ENCODE measurements around the gene MSLN.

Gene MSLN

DNA sequence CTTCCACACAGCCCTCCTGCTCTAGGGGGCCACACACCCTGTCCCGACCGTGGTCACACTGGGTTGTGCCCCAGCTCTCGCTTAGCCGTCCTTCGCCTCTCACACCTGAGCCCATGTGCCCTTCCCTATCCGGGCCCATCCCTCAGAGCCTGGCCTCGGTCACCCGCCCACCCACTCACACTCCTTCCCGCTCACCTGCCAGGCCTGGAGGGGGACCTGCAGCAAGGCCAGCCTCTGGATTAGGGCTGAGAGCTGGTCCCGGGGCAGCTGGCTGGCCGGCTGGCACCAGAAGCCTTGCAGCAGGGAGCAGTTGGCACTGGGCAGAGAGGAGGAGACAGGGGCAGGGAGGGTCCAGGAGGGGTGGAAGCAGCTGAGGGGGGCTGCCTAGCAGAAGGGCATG is 17.9 kb downstream of the MSLN start:
- no peak for FAIRE-seq

DNA sequence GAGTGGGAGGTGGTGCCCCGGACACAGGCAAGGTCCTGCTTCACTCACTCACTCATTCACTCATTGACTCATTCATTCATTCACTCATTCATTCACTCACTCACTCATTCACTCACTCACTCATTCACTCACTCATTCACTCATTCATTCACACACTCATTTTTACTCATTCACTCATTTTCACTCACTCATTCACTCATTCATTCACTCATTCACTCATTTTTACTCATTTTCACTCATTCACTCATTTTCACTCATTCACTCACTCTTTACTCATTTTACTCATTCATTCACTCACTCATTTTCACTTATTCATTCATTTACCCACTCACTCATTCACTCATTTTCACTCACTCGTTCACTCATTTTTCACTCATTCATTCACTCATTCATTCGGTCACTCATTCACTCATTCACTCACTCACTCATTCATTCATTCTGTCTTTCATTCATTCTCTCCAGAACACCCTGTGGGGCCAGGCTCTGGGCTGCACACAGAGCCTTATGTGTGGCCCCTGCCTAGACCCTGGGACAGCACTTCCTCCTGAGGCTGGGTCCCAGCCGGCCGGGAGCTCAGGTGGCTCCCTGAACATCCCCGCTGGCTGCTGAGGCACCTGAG is 18.5 kb downstream of the MSLN start:
- no peak for FAIRE-seq

DNA sequence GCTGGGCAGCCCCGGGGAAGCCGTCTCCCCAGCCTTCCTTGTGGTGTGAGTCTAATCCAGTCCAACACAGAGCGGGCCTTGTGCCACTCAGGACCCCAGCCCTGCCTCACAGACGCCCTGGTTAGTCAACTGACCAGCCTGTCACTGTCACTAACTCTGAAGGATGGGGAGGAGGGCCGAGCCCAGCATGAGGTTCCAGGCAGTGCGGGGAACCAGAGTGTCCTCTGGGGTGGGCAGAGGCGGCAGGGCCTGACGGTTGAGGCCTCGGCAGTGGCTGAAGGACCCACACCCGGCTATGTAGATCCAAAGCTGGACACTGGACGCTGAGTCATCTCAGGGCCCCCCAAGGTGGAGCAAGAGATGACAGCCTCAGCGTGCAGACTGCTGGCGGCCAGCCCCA is 19.0 kb downstream of the MSLN start:
- FAIRE-seq = no peak

DNA sequence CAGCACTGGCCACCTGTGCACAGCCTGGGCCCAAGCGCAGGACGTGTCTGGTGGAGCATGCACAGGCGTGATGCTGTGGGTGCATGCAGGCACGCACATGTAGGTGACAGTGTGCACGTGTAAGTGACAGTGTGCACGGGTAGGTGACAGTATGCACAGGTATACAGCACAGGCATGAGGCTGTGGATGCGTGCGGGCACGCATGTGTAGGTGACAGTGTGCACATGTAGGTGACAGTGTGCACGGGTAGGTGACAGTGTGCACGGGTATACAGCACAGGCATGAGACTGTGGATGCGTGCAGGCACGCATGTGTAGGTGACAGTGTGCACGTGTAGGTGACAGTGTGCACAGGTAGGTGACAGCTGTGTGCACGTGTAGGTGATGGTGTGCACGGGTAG is 19.8 kb downstream of the MSLN start:
- no peak for FAIRE-seq

DNA sequence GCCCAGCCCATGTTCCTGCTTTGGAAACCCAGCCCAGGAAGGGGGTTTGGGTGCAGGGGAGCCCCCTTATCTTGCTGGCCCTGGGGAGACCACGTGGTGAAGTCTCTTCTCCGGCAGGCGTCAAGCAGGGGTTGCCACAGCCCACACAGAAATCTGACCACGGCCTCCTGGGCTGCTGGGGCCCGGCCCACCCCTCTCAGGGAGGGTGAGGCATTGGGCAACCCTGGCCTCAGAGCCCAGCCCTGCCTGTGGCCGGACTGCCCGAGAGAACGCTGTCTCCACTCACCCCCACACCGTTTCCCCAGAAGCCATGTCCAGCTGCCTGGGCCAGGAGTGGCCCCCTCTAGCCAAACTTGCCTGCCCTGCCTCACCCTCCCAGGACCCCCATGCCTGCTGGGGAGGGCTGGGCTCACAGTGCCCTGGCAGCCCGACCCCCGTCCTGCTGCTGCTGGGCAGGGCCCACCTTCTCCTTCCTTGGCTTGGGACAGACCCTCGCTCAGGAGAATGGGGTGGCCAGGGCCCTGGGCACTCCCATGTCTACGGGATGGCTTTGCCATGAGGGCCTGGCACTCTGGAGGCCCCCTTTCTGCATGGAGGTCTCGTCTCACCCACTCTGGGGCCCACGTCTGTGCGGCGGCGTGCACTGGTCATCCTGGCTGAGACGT is 20.9 kb downstream of the MSLN start:
- no peak for FAIRE-seq

DNA sequence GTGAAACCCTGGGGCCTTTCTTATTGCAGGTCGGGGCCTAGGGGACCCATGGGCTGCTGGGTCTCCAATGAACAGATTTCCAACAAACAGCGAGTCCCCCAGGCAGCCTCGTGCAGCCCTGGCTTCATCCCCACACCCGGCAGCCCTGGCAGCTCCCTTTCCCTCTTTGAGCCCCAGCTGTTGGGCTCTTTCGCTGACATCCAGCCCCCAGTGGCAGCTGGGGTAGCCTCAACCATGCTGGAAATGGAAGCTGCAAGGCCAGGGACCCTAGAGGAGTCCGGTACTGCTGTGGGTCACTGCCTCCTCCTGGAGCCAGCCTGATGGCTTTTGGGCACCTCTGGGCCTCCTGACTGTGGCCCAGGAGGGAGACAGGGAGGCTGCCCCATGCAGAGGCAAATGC is 21.7 kb downstream of the MSLN start:
- FAIRE-seq = no peak

DNA sequence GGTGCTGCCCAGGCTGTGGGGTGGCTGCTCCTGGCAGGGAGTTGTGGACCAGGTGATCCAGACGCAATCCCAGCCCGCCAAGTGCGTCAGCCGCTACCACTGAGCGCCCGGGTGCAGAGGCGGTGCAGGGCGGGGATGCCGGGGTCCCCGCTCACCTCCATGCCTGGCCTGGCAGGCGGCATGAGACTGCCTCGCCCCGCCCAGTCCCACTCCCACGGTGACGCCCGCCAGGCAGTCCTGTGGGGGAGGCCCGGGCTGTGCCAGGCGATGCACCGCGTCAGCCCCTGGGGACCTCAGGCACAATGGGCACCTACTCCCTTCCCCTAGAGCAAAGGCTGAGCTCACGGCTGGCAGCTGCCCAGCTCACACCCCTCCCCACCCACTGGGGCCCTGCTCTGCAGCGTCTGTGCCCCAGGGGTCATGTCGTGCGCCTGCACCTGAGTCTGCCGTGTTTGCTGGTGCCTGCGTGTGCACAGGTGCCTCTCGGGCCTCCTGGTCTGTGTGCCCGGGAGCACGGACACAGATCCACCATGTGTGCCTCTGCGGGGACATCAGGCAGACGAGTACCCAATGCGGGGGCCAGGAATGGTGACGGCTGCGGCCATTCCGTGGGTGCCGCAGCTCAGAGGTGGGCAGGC is 22.4 kb downstream of the MSLN start:
- no peak for FAIRE-seq

DNA sequence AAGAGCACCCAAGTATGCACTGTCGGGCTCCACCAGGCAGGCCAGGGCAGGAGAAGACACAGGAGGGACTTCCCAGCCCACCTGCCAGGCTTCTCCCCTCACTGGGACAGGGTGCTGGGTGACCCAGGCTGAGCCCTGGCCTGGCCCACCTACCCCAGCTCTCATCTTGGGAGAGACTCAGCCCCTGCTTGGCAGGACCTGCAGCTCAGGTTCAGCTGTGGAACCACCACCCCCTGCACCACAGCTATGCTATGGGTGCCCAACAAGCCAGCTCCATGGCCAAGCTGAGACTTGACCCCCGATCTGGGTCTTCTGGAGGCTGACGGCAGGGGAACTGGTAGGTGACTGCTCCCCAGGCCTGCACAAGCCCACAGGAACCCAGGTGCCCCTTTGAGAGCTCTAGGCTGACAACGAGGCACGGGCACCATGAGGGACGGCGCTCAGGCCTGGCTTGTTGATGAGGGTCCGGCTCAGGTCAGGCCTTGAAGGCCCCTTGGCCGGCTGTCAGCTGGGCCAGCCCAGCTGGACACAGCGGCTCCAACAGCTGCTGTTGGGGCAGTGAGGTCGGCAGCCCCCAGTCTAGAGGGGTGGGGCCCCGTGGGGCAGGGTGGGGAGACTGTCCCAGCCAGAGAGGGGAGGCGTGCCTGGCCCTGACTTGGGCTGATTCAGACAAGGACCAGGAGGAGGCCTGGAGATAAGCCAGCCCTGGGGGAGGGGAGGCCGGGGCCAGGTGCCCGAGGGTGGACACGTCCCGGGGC is 23.0 kb downstream of the MSLN start:
- FAIRE-seq = no peak

DNA sequence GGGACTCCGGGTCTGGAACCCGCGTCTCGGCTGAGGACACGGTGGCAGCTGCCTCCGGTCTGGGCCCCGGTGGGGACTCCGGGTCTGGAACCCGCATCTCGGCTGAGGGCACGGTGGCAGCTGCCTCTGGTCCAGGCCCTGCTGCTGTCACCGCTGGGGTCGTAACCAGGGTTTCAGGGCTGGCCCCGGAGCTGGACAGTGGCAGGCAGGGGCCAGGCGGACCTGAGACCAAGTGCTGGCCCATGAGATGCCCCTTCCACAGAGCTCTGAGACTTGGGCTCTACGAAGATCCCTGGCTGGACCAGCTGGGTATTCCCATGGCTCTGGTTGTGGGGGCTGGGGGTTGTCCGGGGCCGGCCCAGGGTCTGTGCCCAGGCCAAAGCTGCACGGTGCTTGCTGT is 23.9 kb downstream of the MSLN start:
- FAIRE-seq = no peak

DNA sequence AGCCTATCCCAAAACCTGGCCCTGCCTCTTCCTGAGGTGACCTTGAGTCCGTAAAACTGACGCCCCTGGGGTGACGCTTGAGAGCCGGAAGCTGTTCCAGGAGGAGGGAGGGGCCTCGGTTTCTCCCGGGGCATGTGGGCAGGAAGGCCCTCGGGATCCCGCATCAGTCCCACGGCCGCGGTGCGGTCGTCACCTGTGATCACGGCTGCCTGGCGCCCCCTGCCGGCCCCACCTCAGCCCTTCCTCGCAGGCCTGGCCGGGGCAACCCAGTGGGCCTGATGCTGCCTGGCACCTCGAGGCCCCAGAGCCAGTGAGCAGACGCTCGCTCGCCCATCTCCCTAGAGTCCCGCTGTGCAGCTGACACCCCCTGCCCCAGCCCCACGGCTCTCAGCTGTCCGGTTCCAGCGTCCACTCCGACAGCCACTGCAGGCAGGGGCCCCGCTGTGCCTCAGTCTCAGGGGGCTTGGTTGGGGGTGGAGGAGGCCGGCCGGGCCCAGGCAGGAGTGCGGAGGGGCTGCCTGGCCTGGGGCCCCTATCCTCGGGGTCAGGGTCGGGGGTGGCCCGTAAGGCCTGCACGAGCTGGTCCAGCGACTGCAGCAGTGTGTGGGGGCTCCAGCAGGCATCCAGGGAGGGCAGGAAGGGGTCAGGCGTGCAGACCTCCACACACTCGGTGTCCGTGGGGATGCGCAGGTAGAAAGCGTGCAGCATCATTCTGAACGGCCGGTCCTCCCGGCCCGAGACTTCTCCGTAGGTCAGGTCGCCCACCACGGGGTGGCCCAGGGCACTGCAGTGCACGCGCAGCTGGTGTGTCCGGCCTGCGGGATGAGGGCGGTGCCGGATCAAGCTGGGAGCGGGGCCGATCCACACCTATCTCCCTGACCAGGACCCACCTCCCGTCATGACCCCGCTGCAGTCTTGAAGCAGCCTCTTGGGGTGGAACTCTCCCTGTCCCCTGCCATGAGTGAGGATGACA is 25.3 kb downstream of the MSLN start:
- FAIRE-seq = no peak

DNA sequence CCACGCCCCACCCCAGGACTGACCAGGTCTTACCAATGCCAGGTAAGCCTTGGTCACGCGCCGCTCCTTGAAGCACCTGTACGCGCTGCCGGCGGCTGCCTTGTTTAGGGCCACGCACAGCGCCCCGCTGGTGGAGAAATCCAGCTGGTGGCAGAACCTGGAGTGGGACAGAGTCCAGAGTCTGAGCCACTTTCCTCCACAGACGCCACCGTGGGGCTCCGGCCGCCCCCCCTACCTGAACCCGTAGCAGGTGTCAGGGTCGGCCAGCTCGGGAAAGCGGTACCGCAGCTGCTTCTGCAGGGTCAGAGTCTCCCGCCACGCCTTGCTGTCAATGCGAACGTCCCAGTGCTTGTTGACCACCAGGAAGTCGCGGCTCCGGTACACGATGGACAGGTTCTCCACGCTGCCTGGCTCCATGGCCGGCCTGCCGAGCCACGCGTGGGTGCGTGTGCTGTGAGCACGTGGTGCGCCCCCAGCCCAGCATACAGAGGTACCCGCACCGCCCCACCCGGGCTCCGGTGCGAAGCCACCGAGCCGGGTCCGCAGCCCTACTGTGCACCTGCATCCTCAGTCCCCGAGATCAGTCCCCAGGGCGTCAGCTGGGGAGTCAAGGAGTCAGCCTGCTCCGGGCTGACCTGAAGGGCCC is 26.9 kb downstream of the MSLN start:
- FAIRE-seq = no peak

DNA sequence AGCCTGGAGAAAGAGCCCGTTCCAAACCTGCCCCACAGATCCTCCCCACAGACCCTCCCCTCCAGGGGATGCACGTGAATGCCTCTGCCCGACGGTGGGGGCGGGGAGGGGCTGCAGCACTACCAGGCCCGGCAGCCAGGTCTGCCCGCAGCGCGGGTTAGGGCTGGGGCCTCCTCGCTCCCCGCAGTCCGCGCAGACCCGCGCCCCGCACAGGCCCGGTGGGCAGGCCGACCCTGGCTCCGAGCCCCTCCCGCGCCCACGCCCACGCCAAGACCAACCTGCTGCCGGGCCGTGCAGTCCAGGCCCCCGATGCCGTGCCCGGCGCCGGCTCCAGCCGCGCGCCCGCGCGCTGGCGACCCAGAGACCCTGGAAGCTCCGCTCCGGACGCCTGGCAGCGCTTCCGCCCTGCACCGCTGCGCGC is 27.5 kb downstream of the MSLN start, which contains the start of gene RPUSD1:
RPUSD1 (minus strand) TSS at position 404 of the 421 bp plus-strand sequence. CDS start 644 bp downstream, outside the sequence.
- FAIRE-seq = no peak

DNA sequence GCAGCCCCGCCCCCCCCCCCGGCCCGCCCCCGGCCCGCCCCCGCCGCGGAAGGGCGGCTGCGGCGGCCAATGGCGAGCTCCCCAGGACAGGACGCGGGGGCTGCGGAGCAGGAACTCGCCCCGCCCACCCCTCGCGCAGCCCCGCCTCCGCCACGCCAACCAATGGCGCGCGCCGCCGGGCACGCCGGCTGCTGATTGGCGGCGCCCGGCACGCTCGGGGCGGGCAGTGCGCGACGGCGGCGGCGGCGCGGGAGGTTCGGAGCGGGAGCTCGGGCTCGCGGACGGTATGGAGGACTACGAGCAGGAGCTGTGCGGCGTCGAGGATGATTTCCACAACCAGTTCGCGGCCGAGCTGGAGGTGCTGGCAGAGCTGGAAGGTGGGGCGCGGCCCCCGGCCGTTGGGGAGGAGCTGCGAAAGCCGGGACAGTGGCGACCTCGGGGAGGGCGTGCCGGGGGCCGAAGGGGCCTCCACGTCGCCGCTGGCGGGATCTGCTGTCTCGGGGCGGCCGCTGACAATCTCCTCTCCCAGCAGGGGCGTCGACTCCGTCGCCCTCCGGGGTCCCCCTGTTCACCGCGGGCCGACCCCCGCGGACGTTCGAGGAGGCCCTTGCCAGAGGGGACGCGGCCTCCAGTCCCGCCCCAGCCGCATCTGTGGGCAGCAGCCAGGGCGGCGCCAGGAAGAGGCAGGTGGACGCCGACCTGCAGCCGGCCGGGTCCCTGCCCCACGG is 28.0 kb downstream of the MSLN start, which contains the start of gene CHTF18:
CHTF18 (plus strand) TSS at position 222 of the 728 bp plus-strand sequence; CDS start at position 287, 65 bp downstream.
- FAIRE-seq = no peak

DNA sequence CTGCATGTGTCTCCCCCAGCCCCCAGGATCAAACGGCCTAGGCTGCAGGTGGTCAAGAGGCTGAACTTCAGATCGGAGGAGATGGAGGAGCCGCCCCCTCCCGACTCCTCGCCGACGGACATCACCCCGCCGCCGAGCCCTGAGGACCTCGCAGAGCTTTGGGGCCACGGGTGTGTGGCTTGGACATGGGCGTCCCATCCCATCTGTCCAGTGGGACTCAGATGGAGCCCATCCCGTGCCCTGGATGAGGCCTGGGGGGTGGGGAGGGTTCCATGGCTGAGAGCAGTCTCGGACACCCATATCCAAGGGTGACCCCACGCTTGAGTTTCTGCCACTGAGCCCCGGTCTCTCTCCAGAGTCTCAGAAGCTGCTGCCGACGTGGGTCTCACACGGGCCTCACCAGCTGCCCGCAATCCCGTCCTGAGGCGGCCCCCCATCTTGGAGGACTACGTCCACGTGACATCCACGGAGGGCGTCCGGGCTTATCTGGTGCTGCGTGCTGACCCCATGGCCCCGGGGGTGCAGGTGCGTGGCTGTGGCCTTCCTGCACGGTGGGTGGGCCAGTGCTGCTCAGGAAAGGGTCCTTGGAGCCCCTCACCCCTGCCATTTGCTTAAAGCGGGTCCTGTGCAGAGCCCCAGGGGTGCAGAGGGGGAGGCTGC is 28.8 kb downstream of the MSLN start:
- no peak for FAIRE-seq

DNA sequence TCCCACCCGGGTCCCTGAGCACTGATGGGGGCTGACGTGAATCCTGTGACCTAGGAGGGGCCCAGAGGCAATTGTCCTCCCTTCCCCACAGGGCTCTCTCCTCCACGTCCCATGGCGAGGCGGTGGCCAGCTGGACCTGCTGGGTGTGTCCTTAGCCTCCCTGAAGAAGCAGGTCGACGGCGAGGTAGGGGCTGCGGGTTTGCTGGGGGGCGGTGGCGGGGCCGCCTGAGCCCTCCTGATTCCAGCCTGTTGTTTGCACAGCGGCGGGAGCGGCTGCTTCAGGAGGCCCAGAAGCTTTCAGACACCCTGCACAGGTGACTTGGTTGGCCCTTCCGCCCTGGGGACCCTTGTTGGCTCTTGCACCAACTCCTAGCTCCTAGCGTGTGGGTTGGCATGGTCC is 29.6 kb downstream of the MSLN start:
- FAIRE-seq = no peak

DNA sequence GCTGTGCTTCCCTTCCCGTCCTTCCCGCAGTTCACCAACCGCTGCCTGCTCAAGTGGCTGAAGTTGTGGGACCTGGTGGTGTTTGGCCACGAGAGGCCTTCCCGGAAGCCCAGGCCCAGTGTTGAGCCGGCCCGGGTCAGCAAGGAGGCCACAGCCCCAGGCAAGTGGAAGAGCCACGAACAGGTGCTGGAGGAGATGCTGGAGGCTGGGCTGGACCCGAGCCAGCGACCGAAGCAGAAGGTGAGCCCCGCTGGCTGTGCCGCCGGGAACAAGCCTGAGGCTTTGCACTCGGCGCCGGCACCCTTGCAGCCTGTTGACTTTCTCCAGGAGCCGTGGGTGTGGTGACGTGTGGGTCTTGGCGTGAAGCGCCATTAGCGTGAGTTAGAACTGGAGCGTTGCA is 30.6 kb downstream of the MSLN start:
- no peak for FAIRE-seq

DNA sequence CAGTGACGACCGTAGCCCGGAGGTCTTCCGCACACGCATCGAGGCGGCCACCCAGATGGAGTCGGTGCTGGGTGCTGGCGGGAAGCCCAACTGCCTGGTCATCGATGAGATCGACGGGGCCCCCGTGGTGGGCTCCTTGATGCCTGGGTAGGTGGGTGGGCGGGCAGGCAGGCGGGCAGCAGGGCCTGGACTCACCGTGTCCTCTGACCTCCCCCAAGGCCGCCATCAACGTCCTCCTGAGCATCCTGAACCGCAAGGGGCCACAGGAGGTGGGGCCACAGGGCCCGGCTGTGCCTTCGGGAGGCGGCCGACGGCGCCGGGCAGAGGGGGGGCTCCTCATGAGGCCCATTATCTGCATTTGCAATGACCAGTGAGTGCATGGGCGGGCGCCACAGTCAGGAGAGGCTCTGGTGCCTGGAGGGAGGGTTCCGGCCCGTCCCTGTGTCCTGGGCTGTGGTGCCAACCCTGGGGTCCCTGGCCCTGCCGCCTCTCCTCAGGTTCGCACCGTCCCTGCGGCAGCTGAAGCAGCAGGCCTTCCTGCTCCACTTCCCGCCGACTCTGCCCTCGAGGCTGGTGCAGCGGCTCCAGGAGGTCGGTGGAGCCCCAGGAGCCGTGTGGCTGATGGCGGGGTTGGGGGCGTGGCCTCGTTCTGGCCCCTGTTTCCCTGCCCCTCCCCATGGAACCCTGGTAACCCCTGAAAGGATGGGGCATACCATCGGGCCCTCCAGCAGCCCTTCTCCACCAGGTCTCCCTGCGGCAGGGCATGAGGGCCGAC is 31.9 kb downstream of the MSLN start:
- no peak for FAIRE-seq

DNA sequence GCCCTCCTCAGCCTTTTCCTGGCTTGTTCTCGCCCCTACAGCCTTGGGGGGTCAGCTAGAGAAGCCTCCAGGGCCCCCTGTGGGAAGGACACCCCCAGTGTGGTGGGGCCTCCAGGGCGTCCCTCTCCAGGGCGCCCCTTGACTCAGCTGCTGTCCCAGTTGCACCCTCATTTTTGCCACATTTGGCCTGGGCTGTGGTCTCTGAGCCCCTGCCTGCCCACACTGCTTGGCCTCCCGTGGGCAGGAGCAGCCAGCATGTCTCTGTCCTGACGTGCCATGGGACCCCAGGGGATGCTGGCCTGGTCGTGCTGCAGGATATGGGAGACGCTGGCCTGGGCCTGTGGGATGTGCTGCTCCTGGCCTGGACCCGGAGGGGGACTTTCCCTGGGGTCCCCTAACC is 32.9 kb downstream of the MSLN start:
- no peak for FAIRE-seq

DNA sequence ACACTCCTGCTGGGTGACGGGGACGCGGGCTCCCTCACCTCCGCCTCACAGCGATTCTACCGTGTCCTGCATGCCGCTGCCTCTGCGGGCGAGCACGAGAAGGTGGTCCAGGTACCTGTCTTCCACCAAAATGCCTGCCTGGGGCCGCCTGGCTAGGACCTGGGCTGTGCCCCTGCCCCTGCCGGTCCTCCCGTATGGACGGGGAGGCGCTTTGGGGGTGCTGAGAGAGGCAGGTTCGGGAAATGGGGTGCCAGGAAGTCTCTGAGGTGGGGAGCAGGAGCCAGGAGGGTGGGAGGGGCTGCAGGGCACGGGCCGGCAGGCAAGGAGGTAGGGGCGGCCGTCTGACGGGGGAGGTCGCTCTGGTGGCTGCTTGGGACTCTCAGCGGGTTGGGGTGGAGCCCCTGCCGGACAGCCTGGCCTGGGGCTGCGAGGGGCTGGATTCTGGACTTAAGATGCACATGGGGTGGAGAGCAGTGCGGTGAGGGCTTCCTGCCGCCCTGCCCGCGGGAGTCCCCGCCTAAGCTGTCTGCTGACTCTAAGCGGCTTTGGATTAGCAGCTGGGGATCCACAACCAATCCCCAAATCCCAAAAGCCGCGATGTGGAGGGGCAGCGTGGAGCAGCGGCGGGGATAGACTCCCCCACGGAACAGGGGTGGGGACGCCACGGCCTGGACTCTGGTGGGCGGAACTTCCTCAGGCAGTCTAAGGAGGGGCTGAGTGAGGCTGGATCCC is 33.7 kb downstream of the MSLN start:
- FAIRE-seq = no peak
